ENCODE results near the gene ARVCF. TPM values are rescaled to one million over a fixed set of nuclear protein-coding genes. Genes with fewer than 3 reads are reported as not detected.

ARVCF gene
- polyA plus RNA-seq, 1 of the 3 experiments (the other 2 are of a cell fraction) = 27.4 TPM

DNA sequence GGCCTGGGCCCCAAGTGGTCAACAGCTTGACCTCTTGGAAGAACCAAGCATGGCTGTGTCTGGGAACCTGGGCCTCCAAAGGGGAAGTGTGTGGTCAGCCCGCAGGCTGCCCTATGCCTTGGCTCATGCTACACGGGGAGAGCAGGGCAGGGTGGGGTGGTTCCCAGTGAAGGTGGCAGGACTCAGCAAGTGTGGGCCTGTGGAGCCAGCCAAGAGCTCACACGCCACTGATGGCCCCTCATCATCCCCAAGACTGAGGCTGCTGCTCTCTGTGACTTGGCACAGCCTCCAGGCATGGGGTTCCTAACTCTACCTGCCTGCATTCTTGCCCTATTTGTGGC, 47.5 kb upstream of the ARVCF start:
- no peaks in the 10 kb centered on the region for H3K4me1 ChIP-seq (ENCODE audit: control insufficient read depth in 1 of 2, insufficient read depth in 2 of 2, low read depth in 1 of 2, low read length in 1 of 2)
- TF ChIP-seq, protein P1, sequence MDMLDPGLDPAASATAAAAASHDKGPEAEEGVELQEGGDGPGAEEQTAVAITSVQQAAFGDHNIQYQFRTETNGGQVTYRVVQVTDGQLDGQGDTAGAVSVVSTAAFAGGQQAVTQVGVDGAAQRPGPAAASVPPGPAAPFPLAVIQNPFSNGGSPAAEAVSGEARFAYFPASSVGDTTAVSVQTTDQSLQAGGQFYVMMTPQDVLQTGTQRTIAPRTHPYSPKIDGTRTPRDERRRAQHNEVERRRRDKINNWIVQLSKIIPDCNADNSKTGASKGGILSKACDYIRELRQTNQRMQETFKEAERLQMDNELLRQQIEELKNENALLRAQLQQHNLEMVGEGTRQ (IDR thresholded peaks at IDR 0.05; ENCODE audit: borderline replicate concordance, low read depth, low read length) = no peak
- TF ChIP-seq, protein P2, sequence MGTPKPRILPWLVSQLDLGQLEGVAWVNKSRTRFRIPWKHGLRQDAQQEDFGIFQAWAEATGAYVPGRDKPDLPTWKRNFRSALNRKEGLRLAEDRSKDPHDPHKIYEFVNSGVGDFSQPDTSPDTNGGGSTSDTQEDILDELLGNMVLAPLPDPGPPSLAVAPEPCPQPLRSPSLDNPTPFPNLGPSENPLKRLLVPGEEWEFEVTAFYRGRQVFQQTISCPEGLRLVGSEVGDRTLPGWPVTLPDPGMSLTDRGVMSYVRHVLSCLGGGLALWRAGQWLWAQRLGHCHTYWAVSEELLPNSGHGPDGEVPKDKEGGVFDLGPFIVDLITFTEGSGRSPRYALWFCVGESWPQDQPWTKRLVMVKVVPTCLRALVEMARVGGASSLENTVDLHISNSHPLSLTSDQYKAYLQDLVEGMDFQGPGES (IDR thresholded peaks at IDR 0.05; ENCODE audit: low read depth, low read length) = no peak
- TF ChIP-seq YY1 (IDR thresholded peaks at IDR 0.05; ENCODE audit: low read depth) (no peak), JUND (IDR thresholded peaks at IDR 0.05) (no peak), GABPA (IDR thresholded peaks at IDR 0.05; ENCODE audit: low read depth) (no peak), POLR2AphosphoS5 (IDR thresholded peaks at IDR 0.05; ENCODE audit: low read depth, low read length) (no peak), MEF2A (IDR thresholded peaks at IDR 0.05; ENCODE audit: borderline replicate concordance, low read depth) (no peak), RXRA (IDR thresholded peaks at IDR 0.05; ENCODE audit: borderline replicate concordance, low read depth) (no peak), CHD2 (IDR thresholded peaks at IDR 0.05; ENCODE audit: low read length, partially characterized antibody) (no peak), EP300 (IDR thresholded peaks at IDR 0.05; ENCODE audit: borderline replicate concordance in 1 of 2, low read depth in 1 of 2, low read length in 1 of 2) (no peak), SMC3 (IDR thresholded peaks at IDR 0.05; ENCODE audit: low read depth, low read length) (no peak), GATA2 (CRISPR knock-in tag; IDR thresholded peaks at IDR 0.05) (no peak), RAD21 (IDR thresholded peaks at IDR 0.05; ENCODE audit: low read length) (no peak), EZH2phosphoT487 (IDR thresholded peaks at IDR 0.05; ENCODE audit: borderline replicate concordance, low read depth) (no peak)
- TF ChIP-seq, protein P3, sequence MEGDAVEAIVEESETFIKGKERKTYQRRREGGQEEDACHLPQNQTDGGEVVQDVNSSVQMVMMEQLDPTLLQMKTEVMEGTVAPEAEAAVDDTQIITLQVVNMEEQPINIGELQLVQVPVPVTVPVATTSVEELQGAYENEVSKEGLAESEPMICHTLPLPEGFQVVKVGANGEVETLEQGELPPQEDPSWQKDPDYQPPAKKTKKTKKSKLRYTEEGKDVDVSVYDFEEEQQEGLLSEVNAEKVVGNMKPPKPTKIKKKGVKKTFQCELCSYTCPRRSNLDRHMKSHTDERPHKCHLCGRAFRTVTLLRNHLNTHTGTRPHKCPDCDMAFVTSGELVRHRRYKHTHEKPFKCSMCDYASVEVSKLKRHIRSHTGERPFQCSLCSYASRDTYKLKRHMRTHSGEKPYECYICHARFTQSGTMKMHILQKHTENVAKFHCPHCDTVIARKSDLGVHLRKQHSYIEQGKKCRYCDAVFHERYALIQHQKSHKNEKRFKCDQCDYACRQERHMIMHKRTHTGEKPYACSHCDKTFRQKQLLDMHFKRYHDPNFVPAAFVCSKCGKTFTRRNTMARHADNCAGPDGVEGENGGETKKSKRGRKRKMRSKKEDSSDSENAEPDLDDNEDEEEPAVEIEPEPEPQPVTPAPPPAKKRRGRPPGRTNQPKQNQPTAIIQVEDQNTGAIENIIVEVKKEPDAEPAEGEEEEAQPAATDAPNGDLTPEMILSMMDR (IDR thresholded peaks at IDR 0.05) = no peak
- TF ChIP-seq, protein P4, sequence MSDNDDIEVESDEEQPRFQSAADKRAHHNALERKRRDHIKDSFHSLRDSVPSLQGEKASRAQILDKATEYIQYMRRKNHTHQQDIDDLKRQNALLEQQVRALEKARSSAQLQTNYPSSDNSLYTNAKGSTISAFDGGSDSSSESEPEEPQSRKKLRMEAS (IDR thresholded peaks at IDR 0.05; ENCODE audit: low read depth) = no peak
- no peak overlapping the region for H3K27ac ChIP-seq (ENCODE audit: low read depth in 2 of 2, low read length in 1 of 2)
- H2AFZ ChIP-seq (ENCODE audit: low read depth) = no peak overlapping the region
- no CpG with 5 or more reads among the region's 3 CpGs for WGBS (ENCODE audit: low lambda C conversion rate)
- no peaks in the 10 kb centered on the region for H3K9me3 ChIP-seq
- H3K27me3 ChIP-seq (ENCODE audit: insufficient read depth) = no peaks in the 10 kb centered on the region
- H3K9me2 ChIP-seq = no peaks in the 10 kb centered on the region
- no peak overlapping the region for H3K4me2 ChIP-seq
- H4K20me1 ChIP-seq (ENCODE audit: insufficient read depth) = no peaks in the 10 kb centered on the region
- ChIA-PET POLR2A (no interaction called here), CTCF (no interaction called here)
- peaks cover 0 to 9% of the 10 kb centered on the region in 2 experiments for H3K36me3 ChIP-seq (replicated peaks in 1 of 2; ENCODE audit: control insufficient read depth in 1 of 2, insufficient read depth in 2 of 2, low read length in 1 of 2)
- H3K4me3 ChIP-seq (ENCODE audit: low read depth in 2 of 2, low read length in 1 of 2) = no peak overlapping the region
- no peaks in the 10 kb centered on the region for H3K79me2 ChIP-seq (ENCODE audit: insufficient read depth)
- no peak overlapping the region for H3K9ac ChIP-seq
- no peak for DNase-seq
- no peaks in the 10 kb centered on the region for H3F3A ChIP-seq (replicated peaks; ENCODE audit: insufficient read depth)

Measured in SK-N-SH (cell line).